Sigmoid colon (tissue), 4 donors: ENCODE results near the gene FBXO34.

Source experiments
- POLR2A ChIP-seq, 2 donors: fragments of 450-650 bp; IDR thresholded peaks; one replicate each; pipeline ENCODE4 v1.6.1; 2016; ENCODE audit warnings: antibody characterized with exemption in 2 of 2, mild to moderate bottlenecking in 2 of 2, moderate library complexity in 2 of 2
- POLR2AphosphoS5 ChIP-seq, 4 donors: sonication (generic); formaldehyde crosslinking; IDR thresholded peaks; one replicate each; pipeline ENCODE4 v1.6.1; 2017; ENCODE audit warnings: antibody characterized with exemption in 4 of 4
- TF ChIP-seq, protein P1 (sequence below), 4 experiments: fragments of 450-650 bp in 3 of 4; fragments of 200-600 bp in 1 of 4; IDR thresholded peaks; one replicate each; pipeline ENCODE4 v1.5.1; 2016 to 2019; ENCODE audit warnings: antibody characterized with exemption in 4 of 4, mild to moderate bottlenecking in 3 of 4, moderate library complexity in 2 of 4

DNA sequence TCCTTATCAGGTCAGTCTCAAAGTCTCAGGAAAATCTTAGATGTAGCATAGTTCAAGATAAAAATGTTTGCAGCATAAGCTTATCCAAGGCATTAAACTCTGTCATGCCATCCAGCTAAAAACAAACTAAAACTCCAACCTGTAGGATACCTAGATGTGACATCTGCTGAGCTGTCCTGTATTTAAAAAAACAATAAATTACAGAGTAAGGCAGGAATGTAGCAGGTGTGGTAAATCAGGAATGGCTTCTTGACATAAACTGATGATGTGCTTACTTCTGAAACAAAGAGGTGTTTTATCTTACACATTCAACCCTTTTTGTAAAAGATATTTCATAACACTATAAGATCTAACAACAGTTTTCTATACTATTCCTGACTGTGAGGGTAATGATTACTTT is 49.3 kb upstream of the FBXO34 start:
- TF ChIP-seq, protein P1, sequence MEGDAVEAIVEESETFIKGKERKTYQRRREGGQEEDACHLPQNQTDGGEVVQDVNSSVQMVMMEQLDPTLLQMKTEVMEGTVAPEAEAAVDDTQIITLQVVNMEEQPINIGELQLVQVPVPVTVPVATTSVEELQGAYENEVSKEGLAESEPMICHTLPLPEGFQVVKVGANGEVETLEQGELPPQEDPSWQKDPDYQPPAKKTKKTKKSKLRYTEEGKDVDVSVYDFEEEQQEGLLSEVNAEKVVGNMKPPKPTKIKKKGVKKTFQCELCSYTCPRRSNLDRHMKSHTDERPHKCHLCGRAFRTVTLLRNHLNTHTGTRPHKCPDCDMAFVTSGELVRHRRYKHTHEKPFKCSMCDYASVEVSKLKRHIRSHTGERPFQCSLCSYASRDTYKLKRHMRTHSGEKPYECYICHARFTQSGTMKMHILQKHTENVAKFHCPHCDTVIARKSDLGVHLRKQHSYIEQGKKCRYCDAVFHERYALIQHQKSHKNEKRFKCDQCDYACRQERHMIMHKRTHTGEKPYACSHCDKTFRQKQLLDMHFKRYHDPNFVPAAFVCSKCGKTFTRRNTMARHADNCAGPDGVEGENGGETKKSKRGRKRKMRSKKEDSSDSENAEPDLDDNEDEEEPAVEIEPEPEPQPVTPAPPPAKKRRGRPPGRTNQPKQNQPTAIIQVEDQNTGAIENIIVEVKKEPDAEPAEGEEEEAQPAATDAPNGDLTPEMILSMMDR (IDR thresholded peaks at IDR 0.05): no peak
- TF ChIP-seq POLR2A (IDR thresholded peaks at IDR 0.05) (no peak), POLR2AphosphoS5 (IDR thresholded peaks at IDR 0.05) (no peak)
